Frontal cortex (tissue), 4 donors: ENCODE measurements around the gene TAS1R2. TPM values are rescaled to one million over a fixed set of nuclear protein-coding genes. Genes with fewer than 3 reads are reported as not detected.
A peak's percentile ranks its signal among the peaks of the same experiment; 100 is the strongest.

Source experiments
- DNase-seq, 2 donors: peaks; one replicate each; pipeline ENCODE4 v3.0.0; 2012; ENCODE audit warnings: low spot score in 2 of 2
- FAIRE-seq: peaks from 2 replicates; lab custom pipeline; 2012; peaks lifted over from hg19 to GRCh38; lab: Jason Lieb, UNC
- total RNA-seq: library from RNA; depleted of rRNA; stranded (reverse); fragments of >200 nt; gene quantifications from one replicate; pipeline ENCODE4 v1.2.3, GENCODE V29; 2014
- donor health status: control.
- donor health status: control.
- donor health status: control.

Gene TAS1R2
- total RNA-seq, 1 donor from 2014 or later = not detected

- DNase-seq (no peak), FAIRE-seq (no peak)
Observed at GRCh38 chr1:18830596-18830995, 28.9 kb downstream of the TAS1R2 start.

DNA sequence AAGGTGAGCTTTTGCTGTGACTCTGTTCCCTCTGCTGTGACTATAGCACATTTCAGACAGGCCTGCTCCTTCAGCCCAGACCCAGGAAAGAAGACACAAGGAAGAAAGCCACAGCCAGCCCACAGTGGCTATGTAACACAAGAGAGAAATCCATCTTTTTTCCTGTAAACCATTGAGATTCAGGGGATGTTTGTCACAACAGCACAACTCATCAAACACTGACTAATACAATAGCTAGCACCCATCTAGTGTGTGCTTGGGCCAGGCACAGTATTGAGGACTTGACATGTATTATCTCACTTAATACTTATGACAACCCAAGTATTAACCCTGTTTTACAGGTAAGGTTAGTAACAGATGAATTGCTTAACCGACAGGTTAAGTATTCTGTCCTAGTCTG is 29.8 kb downstream of the TAS1R2 start:
- DNase-seq = no peak
- FAIRE-seq = no peak

DNA sequence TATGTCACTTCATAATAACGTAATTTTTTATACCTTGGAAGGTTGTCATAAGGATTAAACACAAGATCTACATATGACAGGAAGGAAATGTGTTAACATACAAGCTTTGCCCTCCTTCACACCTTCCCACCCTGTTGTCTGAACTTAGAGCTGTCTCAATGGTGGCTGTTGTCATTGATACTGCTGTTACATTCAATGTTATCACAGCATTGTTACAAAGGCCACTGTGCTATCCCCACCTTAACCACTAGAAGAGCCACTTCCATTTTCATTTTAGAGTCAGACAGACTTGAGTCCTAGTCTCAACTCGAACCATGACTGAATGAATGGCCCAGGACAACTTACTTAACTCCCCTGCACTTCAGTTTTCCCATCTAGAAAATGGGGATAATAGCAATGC is 31.2 kb downstream of the TAS1R2 start:
- DNase-seq = no peak
- FAIRE-seq = no peak

GRCh38 chr1:18823438-18823837 is 36.0 kb downstream of the TAS1R2 start:
- DNase-seq (no peak), FAIRE-seq (no peak)

DNA sequence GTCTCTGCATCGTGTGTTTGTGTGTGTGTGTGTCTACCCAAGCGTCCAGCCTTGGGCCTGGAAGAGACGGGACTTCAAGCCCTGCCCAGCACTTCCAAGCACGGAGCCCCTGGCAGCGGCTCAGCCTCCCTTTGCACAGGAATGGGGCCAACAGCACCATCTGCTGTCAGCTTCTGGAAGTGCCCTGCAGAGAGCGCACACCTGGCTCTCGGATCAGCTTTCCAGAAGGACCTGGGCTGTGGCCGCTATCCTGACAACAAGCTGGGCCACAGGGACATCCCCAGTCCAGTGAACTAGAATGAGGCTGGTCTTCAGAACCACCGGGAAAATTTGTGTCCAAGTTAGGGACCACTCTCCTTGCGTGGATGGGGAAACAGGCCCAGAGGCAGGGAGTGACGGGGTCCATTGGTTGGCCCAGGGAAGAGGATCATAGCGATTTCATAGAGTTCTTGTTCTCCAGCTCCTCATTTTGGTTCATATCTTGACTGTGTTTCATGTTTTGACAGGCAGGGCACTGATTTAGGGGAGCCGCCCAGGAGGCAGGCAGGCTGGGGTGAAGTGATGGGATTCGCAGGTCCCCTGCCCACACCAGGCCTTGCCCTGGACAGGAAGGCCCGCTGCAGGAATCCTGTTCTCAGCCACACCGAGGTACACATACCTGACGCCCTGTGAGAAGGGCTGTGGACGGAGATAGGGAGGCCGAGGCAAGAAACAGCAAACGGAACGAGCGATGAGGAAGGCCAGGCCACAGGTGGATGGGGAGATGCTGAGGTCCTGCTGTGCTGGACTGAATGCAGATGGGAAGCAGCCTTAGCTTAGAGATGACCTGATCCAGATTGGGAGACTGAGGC is 38.4 kb downstream of the TAS1R2 start:
- peak; percentile 26 to 85 for DNase-seq
- no peak for FAIRE-seq

GRCh38 chr1:18819986-18820790 is 39.3 kb downstream of the TAS1R2 start:
- FAIRE-seq = no peak
- no peak for DNase-seq

- FAIRE-seq = no peak
- no peak for DNase-seq
Observed at GRCh38 chr1:18819203-18819602, 40.3 kb downstream of the TAS1R2 start.

DNA sequence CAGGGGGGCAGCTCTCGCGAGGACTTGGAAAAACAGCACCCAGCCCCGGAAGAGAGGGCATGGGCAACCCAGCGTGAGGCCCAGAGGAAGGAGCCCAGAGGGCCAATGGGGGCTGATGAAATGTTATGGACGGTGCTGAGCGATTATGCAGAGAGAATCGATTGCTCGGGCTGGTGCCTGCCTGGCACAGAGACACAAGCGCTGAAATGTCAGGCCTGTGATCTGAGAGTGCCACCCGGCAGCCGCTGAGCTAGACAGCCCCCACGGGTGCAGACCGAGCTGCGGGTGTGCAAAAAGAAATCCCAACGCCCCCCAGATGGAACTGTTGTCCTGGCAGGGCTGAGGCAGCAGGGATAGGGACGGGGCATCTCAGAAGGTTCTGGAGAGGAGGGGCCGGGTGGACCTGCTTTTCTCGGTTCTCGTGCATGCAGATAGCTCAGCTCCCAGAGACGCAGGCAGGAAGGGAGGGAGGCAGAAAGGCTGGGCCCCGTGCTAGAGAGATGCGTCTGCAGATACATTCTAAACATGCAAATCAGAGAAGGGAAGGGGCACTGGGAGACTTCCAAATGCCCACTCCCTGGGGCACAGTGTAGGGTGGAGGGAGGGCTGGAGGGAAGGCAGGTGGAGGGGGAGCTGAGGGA is 41.5 kb downstream of the TAS1R2 start:
- FAIRE-seq = no peak
- DNase-seq = no peak

- FAIRE-seq (no peak), DNase-seq (no peak)
Observed at GRCh38 chr1:18817316-18817715, 42.1 kb downstream of the TAS1R2 start.

DNA sequence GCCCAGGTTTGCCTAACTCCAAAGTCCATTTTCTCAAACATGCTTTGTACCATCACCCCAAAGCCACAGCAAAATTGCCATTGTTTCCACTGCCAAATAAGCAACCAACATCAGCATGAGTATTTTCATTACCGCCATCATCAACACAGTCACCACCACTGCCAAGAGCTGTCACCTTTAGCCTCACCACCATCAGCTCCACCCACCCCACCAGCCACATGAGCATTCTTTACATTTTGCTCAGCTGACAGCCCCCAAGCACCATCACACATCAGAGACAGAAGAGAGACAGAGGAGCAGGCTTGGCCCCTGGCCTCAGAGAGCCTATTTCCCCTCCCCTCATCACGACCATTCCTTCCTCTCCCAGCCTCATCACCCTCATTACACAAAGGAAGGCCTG is 42.7 kb downstream of the TAS1R2 start:
- FAIRE-seq (no peak), DNase-seq (no peak)

DNA sequence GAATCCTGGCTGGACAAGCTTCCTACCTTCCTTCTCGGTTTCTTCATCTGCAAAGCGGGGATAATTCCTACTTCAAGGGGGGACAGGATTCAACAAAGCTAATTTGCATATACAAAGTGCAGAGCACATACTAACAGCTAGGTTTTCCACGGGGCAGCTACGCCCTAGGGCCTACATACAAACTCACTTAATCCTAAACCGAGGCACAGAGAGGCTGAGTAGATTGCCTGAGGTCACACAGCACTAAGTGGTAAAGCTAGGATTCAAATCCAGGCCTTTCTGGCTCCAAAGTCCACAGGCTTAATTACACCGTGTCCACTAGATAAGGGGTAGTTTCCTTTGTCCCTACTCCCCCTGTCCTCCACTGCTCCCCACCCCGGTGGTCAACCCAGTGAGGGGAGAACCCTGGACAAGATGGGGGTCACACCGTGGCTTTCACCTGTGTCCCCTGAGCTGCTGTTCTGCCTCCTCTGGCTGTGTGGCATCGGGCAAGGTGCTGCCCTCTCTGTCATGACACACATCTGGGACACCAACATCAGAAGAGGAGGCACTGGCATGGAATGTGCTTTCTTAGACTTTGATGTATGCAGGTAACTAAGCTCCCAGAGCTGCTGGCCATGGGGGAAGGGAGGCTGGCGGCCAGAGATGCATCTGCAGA is 44.5 kb downstream of the TAS1R2 start:
- no peak for FAIRE-seq

GRCh38 chr1:18814425-18814824 is 45.0 kb downstream of the TAS1R2 start:
- FAIRE-seq = no peak
- no peak for DNase-seq

More for the DNA sequence above, 44.5 kb downstream of the TAS1R2 start:
- DNase-seq = no peak

GRCh38 chr1:18812453-18812939 is 47.0 kb downstream of the TAS1R2 start:
- FAIRE-seq = no peak
- no peak for DNase-seq

- DNase-seq (no peak), FAIRE-seq (no peak)
Observed at GRCh38 chr1:18811733-18812452, 47.6 kb downstream of the TAS1R2 start.

DNA sequence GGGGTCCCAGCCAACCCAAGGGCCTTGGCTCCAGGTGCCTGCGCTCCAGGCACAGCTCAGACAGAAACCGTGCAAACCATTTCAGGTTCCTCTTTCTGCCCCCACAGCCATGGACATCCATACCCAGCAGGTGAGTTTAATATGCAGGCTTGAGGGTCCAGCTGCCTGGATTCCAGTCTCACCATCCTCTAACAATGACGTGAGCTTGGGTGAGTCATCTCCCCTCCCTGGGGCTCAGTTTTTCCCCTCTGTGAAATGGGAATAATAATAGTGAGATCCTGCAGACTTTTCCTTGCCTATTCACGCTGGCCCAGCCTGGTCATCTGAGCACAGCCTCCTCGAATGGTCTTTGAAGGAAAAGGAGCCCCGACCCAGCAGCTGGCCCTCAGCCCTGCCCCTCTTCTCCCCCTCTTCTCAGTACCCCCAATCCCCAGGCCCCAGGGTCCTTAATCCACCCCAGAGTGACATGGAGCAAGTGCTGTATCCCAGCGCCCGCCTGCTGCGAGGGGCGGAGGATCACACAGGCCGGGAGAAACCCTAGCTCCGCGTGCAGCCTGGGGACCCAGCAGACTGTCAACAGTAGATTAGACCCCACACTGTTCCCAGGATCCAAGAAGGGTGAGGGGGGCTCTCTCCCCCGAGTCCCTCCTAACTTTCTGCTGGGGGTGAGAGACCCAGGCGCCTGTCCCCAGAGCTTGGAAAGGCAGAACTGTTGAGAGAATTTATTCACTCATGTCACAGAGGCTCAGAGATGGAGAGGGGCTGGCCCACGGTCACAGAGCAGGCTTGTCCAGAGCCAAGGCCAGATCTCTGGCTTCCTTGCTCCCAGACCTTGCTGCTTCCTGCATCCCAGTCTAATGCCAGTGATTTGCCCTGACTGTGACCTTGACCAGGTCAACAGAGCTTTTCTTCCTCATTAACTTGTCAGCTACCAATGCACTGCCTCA is 49.2 kb downstream of the TAS1R2 start:
- no peak for DNase-seq
- FAIRE-seq = no peak

- FAIRE-seq = no peak
Observed at GRCh38 chr1:18808550-18808949, 50.9 kb downstream of the TAS1R2 start.

GRCh38 chr1:18807334-18808063 is 52.0 kb downstream of the TAS1R2 start:
- FAIRE-seq = no peak
- no peak for DNase-seq

More at GRCh38 chr1:18808550-18808949, 50.9 kb downstream of the TAS1R2 start:
- DNase-seq = no peak
